ENCODE measurements around the gene NUP214.

GRCh38 chr9:131220485-131220884 lies 95.1 kb downstream of the NUP214 start:
- no peak for TF ChIP-seq POLR2A (IDR thresholded peaks at IDR 0.05; ENCODE audit: control extremely low read depth in 1 of 2, low read depth in 2 of 2, low read length in 2 of 2)
- no peak for TF ChIP-seq EP300 (IDR thresholded peaks at IDR 0.05; ENCODE audit: borderline replicate concordance in 1 of 2, low read depth in 2 of 2, low read length in 2 of 2)
- TF ChIP-seq EGR1 (IDR thresholded peaks at IDR 0.05; ENCODE audit: borderline replicate concordance, low read depth, low read length): no peak
- no peak for TF ChIP-seq HDAC2 (IDR thresholded peaks at IDR 0.05; ENCODE audit: borderline replicate concordance in 1 of 2, low read depth in 2 of 2, low read length in 2 of 2)
- no peak for TF ChIP-seq POLR2AphosphoS5 (IDR thresholded peaks at IDR 0.05; ENCODE audit: low read depth, low read length)
- TF ChIP-seq SIN3A (conservative IDR thresholded peaks at IDR 0.05 in 1 of 2, IDR thresholded peaks at IDR 0.05 in 1 of 2; ENCODE audit: low read depth in 1 of 2, low read length in 2 of 2): no peak
- TF ChIP-seq SUZ12 (IDR thresholded peaks at IDR 0.05; ENCODE audit: low read length): no peak

All from H1 (cell line).